ENCODE measurements around the gene LNPK.
"Not testable (repeated sequence)": the region's sequence is repeated elsewhere in the genome, so short reads cannot be mapped to it uniquely, and the experiment has no call there.

LNPK gene

DNA sequence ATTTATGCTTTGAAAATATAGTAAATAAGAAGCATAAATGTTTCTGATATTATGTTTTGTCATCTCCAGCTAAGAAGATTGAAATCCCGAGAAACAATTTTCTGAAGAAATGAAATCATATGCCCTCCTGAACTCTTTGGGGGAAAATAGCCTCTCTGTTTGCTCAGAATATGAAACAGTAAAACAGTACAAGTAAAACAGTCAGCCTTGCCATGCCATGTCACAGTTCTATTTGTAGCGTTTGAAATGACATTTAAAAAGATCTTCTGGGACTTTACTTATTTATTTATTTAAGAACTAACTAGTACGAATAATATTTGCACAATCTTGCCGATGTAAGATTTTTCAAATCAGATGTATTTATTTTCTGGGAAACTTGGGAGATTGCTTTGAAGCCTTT is 98.0 kb downstream of the LNPK start:
- no peak for DNase-seq (ENCODE audit: low read depth, low spot score)

DNA sequence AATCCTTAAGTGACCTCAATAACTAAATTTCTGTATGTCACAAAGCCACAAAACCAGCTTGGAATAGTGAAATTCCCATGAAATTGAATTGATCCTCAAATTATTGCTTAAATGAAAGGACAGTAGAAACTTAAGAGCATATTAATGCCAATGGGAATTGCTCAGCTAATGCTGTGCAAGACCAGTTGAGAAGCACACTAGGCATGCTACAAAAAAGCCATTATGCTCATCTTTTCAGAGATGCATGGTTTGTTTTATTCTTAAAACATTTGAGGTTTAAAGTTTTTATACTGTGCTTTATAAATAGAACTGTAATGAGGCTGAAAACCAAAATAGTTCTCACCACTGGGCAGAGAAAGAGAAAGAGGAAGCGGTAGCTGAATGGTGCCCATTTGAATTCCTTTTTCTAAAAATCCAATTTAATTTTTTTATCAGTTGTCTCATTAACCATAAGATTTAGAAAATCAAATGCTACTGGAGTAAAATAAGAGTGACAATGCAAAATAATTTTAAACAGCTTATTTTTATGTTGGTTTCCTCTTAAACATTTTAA is 98.6 kb downstream of the LNPK start:
- DNase-seq (ENCODE audit: low read depth, low spot score): no peak

DNA sequence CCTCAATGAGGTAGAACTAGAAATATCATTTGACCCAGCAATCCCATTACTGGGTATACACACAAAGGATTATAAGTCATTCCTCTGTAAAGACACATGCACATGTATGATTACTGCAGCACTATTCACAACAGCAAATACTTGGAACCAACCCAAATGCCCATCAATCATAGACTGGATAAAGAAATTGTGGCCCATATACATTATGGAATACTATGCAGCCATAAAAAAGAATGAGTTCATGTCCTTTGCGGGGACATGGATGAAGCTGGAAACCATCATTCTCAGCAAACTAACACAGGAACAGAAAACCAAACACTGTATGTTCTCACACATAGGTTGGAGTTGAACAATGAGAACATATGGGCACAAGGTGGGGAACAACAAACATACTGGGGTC is 106.1 kb downstream of the LNPK start:
- not testable (repeated sequence) for DNase-seq (ENCODE audit: low read depth, low spot score)

DNA sequence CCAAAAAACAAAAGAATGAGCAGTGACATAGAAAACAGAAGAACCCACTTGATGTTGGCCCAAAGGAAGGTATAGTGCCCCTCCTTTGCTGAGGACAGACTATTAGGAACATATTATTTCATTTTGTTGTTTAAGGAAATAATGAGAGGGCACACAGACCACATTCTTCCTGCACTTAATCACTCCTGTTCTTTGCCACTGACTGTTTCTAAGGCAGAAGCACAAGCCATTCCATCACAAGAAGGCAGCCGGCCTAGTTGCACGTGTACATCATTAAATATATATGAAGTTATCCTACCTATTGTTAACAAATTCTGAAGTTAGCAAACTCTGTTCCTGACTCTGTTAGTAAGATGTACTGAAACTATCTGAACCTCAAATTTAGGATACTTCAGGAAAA is 110.0 kb downstream of the LNPK start:
- no peak for DNase-seq (ENCODE audit: low read depth, low spot score)

DNA sequence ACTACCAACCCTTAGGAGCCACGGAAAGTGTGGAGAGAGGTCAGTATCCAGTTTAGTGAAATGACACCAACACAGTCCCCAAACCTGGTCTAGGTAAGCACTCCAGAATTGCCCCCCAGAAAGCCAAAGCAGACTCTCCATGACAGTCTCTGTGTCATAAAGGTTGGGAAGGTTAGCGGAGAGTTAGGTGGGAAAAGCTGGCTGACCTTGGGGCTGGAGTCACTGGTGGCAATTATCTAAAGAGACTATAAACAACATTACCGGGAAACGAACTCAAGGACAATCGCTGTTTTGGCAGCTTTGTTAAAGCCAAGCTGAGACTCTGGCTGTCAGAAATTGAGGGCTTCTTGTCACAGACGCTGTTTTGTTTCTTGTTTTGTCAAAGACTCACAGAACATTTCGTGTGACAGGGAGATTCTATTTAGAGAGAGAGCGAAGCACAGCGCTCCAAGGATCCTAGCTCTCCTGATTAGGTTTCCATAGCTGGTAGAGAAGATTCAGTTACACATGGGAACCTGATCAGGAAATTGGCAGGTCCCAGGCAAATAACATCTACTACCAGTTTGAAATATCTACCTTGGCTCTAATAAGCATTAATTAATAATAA is 111.3 kb downstream of the LNPK start:
- no peak for DNase-seq (ENCODE audit: low read depth, low spot score)

DNA sequence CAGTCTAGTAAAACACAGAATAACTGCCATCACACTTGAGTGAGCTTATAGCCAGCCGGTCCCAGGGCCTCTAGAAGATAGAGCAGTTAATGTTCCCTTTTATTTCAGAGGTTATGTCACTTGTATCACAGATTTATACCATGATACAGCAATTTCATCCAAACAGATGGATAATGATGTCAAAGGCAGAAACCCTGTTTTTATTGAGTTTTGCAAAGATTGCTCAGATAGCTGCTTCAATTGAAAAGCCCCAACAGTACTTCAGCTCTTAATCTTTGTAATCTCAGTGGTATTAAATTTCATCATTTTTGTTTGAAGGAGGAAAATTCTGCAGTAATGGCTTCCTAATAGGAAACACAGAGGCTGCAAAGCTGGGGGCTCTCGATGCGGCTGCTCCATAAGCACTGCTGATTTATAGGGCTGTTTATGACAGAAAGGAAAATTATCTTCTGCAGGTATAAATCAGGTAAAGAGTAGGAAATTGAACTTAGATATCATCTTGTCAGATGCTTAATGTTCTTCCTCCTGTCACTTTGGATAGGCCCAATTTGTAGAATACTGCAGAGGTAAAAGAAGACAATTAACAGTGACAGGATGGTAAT is 112.3 kb downstream of the LNPK start:
- DNase-seq (ENCODE audit: low read depth, low spot score): no peak

DNA sequence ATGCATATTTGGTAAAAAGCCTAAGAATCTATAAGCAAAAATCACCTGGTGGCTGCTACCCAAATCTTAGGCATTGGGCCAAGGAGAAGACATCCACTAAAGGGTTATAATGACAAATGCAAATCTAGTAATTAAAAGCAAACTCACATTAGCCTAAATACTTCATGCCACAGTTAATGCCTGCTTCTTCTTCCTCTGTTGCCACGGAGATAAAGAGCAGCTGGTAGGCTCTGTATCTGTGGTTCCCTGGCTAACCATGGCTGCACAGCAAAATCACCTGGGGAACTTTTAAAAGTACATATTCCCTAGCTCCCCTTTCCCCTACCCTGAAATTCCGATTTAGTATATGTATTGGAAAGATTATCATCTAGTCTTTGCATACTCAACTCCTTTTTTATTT is 114.3 kb downstream of the LNPK start:
- DNase-seq (ENCODE audit: low read depth, low spot score): no peak

DNA sequence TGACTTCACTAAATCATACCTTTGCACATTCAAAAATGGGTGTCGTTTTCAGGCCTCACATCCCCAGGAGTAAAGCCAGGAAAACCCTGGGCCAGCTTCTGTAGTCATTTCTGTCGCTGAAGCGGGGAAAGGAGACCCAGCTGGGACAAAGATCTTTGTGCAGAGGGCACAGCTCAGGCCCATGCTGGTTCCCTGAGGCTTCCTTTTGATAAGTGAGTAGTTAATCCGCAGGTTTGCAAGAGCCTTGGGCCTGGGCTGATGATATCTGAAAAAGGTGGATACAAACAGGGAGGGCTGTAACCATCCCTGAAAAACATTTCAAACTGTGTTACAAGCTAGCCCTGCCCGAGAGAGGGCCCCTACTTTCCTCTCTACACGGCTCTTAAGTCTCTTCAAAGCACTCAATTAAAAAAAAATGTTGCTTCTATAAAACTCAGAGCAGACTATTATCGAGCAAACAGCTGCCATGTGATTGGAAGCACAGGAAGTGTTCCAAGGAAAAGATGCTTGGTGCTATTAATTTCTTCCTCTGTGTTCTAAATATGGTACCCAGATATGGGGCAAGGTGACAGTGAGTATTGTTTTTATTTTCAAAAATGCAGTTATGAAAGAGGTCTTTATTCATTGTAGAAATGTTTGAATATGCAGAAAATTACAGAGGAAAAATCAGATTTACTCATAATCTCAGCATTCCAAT is 117.2 kb downstream of the LNPK start:
- peak; percentile 17 for DNase-seq (ENCODE audit: low read depth, low spot score)

DNA sequence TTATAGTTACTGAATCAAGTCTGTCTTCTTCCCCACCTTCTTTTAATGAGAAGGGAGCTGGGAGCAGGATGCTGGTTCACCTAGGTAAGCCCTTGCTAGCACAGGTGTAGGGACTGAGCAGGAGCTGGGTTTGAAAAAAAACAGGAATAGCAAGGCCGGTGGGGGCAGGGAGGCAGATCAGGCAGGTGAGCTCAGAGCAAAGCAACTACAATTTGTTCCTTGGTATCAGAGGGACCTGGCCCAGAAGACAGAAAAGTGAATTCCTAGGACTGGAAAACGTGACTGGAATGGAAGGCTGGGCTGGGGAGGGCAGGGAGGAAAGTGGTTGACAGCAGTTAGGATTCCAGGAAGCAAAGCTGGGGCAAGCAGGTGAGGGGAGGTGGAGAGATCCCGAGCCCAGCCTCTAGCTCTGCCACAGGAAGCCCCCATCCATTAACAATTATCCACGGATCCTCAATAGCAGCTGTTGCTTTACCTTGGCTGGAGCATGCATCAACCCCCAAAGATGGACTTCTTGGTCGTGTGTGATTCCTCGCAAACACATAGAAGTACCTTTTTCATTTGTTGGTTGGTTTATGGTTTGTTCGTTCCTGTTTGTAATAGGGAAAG is 118.4 kb downstream of the LNPK start:
- DNase-seq (ENCODE audit: low read depth, low spot score): peak; percentile 41

DNA sequence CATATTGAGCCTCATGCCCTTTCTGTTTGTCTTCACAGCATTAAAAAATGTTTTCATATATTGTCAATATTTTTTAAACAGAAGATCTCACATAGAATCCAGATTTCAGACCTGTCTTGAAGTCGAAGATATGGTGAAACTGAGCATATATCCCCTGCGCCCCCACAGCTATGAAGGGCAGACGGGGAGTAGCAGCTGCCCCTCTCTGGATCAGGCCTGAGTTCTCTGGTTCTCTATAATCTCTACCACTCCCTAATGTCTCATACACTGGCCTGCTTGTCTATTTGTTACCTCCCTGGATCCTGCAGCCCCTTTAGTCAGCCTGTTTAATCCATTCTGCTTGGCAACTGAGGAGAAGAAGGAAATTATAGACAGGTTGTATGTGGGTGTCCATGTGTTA is 122.4 kb downstream of the LNPK start:
- DNase-seq (ENCODE audit: low read depth, low spot score): no peak

DNA sequence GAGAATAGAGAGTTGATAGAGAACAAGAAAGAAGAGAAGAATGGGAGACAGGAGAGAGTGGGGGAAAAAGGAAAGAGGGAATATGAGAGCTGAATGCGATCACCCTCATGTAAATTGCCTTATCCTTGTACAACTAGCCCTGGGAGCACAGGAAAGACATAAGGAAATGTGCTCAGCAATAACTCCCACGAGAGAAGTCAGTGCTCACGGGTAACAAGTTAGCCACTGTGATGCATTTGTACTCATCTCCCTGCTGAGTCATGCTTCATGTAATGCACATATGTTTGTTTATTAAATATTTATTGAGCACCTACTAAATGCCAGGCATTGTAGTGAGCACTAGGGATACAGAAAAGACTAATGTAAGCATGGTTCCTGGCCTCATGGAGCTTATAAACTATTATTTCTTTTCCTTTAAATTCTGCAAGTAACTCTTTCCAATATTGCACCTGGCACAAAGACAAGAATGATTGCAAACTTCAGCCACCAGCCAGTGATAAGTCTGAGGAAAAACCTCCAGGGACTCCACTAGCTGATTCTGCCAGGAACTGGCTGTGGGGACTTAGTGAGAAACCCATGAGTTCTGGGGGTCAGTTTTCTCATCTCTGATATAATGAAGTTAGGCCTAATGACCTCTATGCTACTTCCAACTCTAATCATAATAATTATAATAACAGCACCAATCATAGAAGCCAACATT is 124.1 kb downstream of the LNPK start:
- no peak for DNase-seq (ENCODE audit: low read depth, low spot score)

DNA sequence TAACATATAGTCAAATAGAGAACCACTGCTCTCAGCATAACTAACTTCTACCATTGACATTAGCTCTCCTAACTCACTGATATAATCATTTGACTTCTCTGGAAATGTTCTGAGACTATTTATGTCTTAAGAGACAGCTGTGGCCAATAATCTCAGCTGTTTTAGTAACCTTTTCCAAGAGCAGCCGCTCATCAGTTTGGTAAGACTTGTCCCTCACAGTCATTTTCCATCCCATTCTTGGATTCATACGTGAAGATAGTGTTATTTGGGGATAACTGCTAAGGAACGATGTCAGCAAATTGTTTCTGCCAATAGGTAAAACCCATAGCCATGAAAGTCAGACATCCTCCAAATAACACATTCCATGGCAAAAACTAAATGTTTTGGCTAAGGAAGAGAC is 127.8 kb downstream of the LNPK start:
- DNase-seq (ENCODE audit: low read depth, low spot score): no peak
